GM19351 (cell line): ENCODE data around the gene SCAMP3.
"Not testable (repeated sequence)": the region's sequence is repeated elsewhere in the genome, so short reads cannot be mapped to it uniquely, and the experiment has no call there.

Experiments used
- ATAC-seq: cut with Tn5 transposase; IDR thresholded peaks from one replicate; pipeline ENCODE4 v1.9.1; 2021; ENCODE audit warnings: mild to moderate bottlenecking, moderate library complexity; ENCODE audit not compliant: unreplicated experiment

Gene SCAMP3

DNA sequence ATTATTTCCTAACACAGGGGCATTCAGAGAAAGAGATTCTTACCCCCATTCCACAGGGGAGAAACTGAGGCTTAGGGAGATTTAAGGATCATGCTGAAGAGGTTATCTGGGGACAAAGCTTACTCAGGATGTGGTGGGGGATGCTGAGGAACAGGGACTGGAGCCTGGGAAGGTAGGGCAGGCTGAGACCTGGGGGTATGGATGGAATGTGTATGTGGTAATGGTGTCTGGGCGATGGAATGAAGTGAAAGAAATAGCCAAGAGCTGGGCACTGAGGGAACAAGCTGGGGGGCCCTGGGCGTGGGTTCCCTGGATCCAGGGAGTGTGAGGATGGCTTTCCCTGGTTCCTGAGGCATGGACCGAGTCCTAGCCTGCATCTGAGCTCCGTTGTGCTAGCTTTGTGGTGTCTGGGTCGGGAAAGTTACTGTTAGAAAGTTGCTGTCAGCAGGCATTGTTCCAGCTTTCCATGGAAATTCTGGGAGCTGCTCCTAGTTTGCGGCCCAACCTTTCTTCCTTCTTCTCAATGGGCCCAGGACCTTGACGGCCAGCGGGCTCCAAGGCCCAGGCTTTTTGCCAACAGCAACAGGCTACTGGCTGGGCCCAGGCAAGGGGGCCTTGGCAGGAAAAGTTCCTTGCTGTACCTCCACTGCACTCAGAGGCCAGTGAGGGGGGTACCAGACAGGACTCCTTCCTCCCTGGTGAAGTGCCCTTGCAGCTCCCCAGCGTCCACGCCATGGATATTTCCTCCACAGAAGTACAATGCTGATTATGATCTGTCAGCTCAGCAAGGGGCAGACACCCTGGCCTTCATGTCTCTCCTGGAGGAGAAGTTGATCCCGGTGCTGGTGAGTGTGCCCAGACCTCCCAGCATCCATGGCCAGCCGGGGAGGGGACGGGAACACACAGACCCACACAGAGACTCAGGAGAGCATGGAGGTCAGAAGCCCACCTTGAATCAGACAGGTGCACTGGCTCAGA lies 29.9 kb downstream of the SCAMP3 start:
- ATAC-seq = not testable (repeated sequence)

DNA sequence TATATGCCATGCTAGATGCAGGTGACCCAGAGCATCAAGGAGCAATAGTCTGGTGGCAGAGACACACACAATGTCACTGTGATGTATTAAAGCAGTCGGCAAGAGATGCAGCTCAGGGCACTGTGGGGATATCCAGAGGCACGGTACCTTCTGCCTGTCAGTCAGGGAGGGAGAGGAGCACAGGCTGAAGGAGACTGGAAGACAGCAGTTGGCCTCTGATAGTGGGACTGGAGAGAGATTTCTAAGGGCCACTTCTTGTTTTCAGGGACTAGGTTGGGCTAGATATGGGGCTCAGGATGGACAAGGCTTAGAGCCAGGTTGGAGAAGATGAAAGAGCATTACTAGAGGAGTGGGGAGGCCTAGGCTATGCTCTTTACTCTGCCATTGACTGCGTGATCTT lies 30.9 kb downstream of the SCAMP3 start:
- not testable (repeated sequence) for ATAC-seq

DNA sequence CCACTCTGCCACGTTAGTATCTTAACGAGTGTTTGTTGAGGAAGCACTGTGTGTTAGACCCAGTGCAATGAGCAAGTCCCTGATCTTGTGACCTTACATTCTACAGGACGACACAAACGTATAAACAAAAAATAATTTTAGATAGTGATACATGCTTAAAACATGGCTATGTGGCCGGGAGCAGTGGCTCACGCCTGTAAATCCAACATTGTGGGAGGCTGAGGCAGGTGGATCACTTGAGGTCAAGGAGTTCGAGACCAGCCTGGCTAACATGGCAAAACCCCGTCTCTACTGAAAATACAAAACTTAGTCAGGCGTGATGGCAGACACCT lies 34.1 kb downstream of the SCAMP3 start:
- ATAC-seq = no peak

DNA sequence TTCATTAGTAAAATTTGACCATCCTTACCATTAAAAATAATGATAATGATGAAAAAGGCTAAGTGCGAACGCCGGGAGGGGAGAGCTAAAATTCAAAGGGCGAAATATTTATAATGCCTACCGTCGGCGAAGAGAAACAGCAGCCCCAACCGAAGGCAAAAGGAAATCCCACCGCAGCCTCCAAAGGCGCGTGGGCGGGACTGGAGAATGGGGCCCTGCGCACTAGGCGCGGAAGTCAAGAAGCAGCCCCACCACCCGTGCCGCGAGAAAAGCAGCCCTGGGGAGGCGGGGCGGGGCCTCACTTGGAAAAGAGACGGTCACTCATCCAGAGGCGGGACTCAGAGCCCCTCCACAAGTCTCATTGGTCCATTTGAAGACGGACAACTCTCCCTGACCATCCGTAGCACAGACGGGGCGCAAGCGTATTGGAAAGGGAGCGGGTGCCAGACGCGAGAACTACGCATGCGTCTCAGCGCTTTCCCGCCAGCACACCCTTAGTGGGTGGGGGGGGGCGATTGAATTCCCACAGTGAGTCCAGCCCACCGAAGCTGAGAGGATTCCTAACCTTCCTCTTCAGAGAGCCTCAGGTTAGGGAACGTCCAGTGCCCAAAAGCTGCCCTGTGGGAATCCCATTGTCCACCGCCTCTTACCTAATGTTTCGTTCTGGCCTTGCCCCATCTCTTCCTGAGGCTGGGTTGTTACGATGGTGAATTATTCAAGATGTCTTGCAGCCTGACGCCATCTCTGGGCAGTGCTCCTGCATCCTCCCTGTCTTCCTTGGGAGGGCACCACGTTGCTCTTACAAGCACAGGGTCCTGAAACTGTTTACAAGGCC lies 34.7 kb downstream of the SCAMP3 start:
- peak; percentile 82 for ATAC-seq

DNA sequence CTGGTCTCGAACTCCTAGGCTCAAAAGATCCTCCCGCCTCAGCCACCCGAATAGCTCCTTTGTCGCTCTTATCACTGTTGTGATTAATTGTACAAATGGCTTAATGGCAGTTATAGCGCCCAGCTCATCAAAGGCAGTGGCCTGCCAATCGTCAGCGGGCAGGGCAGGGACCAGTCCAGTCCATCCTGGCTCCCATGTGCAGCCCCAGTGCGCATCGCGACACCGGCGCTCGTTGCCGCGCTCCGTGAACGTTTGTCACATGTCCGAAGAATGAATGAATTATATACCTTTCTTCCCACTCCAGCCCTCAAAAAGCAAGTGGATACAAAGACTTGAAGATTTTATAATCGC lies 35.3 kb downstream of the SCAMP3 start:
- ATAC-seq = no peak

DNA sequence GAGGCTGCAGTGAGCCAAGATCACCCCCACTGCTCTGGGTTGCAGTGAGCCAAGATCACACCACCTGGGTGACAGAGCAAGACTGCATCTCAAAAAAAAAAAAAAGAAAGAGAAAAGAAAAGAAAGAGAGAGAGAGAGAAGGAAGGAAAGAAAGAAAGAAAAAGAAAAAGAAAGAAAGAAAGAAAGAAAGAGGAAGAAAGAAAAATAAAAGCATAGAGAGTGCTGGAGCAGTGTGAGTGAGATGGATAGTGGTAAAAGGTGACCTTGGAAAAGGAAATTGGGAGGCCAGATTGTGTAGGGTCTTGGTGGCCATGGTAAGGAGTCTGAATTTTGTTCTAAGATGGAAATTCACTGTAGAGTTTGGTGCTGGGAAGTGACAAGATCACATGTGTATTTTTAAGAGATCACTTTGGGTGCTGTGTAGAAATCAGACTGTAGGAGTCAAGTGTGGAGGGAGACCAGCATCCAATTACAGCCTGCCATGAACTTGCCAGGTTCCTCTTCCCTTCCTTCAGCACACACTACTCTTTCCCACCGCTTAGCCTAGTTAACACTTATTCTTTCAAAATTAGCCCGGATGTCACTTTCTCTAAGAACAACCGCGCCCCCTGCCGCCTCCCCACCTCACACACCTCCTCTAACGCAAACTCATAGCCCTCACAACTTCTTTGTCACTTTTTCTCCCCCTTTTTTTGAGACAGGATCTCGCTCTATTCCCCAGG lies 35.8 kb downstream of the SCAMP3 start:
- no peak for ATAC-seq

DNA sequence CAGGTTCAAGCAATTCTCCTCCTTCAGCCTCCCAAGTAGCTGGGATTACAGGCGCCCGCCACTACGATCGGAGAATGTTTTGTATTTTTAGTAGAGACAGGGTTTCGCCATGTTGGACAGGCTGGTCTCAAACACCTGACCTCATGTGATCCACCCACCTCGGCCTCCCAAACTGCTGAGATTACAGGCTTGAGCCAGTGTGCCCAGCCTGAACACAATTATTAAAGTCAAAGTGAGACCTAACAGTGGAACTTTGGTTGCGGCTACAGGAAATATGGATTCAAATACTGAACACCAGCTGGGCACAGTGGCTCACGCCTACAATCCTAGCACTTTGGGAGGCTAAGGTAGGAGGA lies 36.8 kb downstream of the SCAMP3 start:
- not testable (repeated sequence) for ATAC-seq

DNA sequence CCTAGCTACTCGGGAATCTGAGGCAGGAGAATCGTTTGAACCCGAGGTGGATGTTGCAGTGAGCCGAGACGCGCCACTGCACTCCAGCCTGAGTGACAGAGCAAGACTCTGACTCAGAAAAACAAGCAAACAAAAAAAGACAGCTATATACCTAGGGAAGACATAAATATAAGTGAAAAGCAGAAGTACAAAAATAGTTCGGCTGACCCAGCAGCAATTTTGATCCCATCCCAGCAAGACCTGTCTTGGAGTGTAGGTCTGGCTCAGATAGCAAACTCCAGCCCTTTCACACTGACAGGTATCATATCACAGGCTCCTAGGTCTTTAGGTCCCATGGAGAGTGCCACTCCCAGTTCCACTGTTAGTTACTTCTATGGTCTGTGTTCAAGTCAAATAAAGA lies 39.1 kb downstream of the SCAMP3 start:
- no peak for ATAC-seq

DNA sequence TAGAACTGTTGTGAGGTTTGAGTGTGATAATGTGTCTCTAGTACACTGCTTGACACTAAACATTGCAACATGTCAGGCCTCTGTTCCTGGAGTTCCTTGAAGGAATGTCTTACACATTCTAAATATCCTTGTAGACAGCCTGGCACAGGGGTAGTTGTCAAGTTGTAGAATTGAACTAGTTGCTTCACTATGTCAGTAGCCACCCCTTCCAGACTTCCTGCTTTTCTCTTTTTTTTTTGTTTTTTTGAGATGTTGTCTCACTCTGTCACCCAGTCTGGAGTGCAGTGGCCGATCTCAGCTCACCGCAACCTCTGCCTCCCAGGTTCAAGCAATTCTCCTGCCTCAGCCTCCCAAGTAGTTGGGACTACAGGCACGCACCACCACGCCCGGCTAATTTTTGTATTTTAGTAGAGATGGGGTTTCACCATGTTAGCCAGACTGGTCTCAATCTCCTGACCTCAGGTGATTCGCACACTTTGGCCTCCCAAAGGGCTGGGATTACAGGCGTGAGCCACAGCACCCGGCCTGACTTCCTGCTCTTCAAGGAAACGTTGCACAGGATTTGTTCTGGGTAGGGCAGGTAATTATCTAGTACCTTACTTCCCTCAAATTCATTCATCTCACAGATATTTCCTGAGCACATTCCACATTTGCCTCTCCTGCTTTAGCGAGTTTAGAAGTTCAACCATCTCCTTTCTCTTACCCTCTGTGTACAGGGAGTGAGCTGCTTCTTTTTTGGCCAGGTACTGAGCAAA lies 41.8 kb downstream of the SCAMP3 start:
- ATAC-seq = not testable (repeated sequence)

DNA sequence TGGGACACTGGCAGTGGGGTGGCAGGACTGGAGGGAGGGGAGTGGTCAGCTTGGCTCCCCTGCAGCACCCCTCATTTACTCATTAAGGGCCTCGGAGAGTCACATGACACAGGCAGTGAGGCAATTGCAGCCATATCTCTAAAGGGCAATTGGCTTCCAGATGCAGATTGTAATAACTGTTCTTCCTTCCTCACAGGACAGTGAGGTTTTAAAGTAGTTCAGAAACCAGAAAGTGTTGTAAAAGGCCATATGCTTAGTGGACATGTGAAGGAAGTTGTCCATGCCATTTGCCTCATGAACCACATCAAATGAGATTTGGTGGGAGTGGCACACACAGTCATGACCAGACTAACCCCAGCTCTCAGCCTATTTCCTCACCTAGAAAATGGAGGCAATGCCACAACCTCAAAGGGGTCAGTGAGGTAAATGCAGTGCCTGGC lies 42.5 kb downstream of the SCAMP3 start:
- ATAC-seq = no peak

DNA sequence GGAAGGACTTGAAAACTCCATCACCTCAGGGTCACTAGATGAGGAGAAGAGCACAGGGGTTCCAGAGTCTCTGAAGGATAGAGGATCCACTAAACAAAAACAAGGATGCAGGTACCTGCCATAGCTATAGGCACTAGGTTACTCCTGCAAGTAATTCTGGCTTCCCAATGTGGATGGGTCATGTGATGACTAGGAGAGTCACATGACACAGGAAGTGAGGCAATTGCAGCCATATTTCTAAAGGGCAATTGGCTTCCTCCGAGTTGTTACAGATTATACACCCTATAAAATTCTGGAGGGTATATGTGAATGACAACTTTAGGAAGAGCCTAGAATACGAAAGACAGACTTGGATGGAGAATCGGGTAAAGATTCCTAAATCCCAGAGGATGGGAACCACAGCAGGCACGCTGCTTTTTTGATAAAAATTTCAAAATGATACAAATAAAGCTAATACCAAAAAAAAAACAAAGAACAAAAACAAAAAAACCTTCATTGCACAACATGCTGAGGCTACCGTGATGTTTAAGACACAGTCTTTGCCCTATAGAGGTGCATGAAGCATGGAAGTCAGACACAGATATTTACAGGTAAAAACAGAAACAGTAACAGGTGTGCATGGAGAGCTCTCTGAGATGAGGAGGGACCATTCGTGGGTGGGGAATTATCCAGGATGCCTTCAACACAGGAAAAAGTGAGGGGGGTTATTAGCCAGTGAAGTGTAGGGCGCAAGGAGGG lies 43.1 kb downstream of the SCAMP3 start:
- ATAC-seq = no peak

DNA sequence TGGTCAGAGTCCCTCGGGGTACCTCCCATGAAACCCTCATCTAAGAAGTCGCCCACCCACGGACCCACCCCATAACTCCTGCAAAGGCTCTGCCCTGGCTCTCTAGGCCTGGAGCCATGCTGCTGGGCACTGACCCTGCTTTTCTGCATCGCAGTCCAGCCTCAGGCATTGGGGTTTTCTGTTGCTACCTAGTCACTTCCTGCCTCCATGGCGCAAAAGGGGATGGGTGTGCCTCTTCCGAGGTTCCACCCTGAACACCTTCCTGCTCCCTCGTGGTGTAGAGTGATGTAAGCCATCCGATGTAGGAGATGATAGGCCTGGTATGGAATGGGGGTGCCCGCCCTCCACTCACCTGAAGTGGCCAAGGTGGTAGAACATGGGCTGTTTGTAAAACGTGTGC lies 47.5 kb downstream of the SCAMP3 start:
- ATAC-seq = not testable (repeated sequence)

DNA sequence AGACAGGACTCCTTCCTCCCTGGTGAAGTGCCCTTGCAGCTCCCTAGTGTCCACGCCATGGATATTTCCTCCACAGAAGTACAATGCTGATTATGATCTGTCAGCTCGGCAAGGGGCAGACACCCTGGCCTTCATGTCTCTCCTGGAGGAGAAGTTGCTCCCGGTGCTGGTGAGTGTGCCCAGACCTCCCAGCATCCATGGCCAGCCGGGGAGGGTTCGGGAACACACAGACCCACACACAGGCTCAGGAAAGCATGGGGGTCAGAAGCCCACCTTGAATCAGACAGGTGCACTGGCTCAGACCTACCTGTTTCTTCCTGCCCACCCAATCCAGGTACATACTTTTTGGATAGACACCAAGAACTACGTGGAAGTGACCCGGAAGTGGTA lies 50.1 kb downstream of the SCAMP3 start:
- not testable (repeated sequence) for ATAC-seq

DNA sequence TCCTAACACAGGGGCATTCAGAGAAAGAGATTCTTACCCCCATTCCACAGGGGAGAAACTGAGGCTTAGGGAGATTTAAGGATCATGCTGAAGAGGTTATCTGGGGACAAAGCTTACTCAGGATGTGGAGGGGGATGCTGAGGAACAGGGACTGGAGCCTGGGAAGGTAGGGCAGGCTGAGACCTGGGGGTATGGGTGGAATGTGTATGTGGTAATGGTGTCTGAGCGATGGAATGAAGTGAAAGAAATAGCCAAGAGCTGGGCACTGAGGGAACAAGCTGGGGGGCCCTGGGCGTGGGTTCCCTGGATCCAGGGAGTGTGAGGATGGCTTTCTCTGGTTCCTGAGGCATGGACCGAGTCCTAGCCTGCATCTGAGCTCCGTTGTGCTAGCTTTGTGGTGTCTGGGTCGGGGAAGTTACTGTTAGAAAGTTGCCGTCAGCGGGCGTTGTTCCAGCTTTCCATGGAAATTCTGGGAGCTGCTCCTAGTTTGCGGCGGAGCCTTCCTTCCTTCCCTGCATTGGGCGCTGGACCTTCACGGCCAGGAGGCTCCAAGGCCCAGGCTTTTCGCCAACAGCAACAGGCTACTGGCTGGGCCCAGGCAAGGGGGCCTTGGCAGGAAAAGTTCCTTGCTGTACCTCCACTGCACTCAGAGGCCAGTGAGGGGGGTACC lies 50.6 kb downstream of the SCAMP3 start:
- ATAC-seq = not testable (repeated sequence)

DNA sequence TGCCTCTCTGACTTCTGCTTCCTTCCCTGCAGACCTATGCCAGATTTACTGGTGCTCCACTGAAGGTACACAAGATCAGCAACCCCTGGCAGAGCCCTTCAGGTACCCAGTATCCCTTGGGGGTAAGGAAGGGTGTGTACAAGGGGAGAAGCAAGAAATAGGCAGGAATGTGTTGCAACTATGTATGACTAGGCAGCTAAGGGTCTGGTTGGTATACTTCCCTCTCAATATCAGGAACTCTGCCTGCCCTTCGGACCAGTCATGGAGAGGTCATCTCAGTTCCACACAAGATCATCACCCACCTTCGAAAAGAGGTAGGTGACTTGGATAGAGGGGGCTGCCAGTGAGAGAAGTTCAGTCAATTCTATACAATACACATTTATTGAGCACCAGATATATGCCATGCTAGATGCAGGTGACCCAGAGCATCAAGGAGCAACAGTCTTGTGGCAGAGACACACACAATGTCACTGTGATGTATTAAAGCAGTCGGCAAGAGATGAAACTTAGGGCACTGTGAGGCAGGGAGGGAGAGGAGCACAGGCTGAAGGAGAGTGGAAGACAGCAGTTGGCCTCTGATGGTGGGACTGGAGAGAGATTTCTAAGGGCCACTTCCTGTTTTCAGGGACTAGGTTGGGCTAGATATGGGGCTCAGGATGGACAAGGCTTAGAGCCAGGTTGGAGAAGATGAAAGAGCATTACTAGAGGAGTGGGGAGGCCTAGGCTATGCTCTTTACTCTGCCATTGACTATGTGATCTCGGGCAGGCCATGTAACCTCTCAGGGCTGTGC lies 51.7 kb downstream of the SCAMP3 start:
- no peak for ATAC-seq

DNA sequence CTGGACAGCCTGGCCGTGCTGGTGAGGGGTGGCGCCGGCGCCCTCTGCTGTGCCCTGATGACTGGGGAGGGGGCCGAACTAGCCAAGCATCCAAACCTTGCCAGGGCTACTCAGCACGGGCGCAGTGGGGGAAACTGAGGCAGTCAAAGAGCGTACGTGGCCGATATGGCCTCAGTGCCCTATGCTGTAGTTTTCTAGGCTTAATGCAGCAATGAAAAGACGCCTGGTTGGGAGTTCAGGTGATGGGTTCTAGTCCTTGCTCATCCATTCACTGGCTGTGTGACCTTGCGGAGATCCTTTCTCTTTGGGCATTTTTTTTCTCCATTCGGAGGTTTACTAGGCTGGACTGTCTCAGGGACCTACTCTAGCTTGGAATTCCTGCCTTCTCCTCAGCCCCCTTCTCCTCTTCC lies 52.8 kb downstream of the SCAMP3 start:
- no peak for ATAC-seq

DNA sequence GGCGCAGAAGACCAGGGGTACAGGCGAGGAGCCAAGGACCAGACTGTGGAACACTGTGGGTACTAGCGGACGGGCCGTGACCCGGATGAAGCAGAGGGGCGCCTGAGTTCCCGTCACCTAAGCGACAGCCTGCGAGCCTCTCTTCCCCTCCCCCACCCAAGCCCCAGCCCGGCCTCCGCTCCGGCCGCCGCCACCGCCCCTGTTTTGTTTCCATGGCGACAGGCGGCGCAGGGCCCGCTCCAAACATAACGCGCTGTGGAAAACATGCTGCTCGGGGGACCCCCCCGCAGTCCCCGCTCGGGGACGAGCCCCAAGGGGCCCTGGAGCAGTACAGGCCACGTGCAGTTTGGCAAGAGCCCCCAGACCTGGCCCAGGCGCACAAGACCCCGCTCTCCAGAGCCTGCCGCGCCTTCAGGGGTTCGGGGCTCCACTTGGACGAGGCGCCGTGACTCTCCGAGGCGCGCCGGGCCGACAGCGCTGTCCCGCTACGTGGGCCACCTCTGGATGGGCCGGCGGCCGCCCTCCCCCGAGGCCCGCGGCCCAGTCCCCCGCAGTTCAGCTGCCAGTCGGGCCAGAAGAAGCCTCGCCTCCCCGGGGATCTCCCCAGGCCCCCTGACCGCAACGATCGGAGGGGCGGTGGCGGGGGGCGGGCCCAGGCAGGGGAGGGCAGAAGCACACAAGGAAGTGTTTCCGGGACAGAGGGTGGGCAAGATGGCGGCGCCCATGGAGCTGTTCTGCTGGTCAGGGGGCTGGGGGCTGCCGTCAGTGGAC lies 53.4 kb downstream of the SCAMP3 start, which contains the start of gene MTX1:
Gene MTX1, plus strand, starts transcription at position 155 of the 771 bp plus-strand sequence. Its CDS starts 110 bp downstream, at position 265.
- ATAC-seq = peak; percentile 77
